Colonic mucosa (tissue), 4 donors: ENCODE results near the gene DNLZ. TPM values are rescaled to one million over a fixed set of nuclear protein-coding genes. Genes with fewer than 3 reads are reported as not detected.

Experiments used
- DNase-seq: peaks from one replicate; pipeline ENCODE4 v3.0.0-alpha.2; 2020
- H3K27ac ChIP-seq: fragments of 200-600 bp; one replicate; pipeline ENCODE4 v1.8.0; 2021
- H3K27me3 ChIP-seq: fragments of 200-600 bp; one replicate; pipeline ENCODE4 v1.8.0; 2021
- H3K36me3 ChIP-seq: fragments of 200-600 bp; one replicate; pipeline ENCODE4 v1.8.0; 2021
- H3K4me1 ChIP-seq: fragments of 200-600 bp; one replicate; pipeline ENCODE4 v1.8.0; 2021; ENCODE audit warnings: mild to moderate bottlenecking
- H3K4me3 ChIP-seq: fragments of 200-600 bp; one replicate; pipeline ENCODE4 v1.8.0; 2021
- H3K9ac ChIP-seq, 2 donors: one replicate each; pipeline ENCODE4 v1.7.0; 2013; ENCODE audit warnings: control low read depth in 2 of 2, low read depth in 2 of 2, low read length in 2 of 2
- H3K9me3 ChIP-seq: fragments of 200-600 bp; one replicate; pipeline ENCODE4 v1.8.0; 2021
- intact Hi-C: fragments of 100-400 bp; cut with DNase I; formaldehyde crosslinking; loops from one replicate; pipeline ENCODE4 v1.14.1; 2022
- total RNA-seq, 2 donors: library from RNA; stranded (reverse); fragmentation: NEBNext Ultra II Directional in 1 of 2; extraction: Animal tissue kit (Norgen Biotek cat#: 25700) in 1 of 2; gene quantifications; one replicate each; pipeline ENCODE4 v1.2.1, GENCODE V29; 2021
- TF ChIP-seq, protein P1 (sequence below): fragments of 200-600 bp; IDR thresholded peaks from one replicate; pipeline ENCODE4 v1.8.0; 2022; ENCODE audit warnings: antibody characterized with exemption, mild to moderate bottlenecking
- donor health status: healthy.
- donor health status: DM: no; HTN: no; CAD: no.
- donor health status: DM: no; HTN: no; CAD: no.

The DNLZ gene
- total RNA-seq, 2 donors from 2014 or later, result 10.0 to 10.8 TPM

GRCh38 chr9:136340356-136341041, 23.0 kb downstream of the DNLZ start:
- no peak overlapping the region for H3K27ac ChIP-seq
- H3K4me3 ChIP-seq, result no peak overlapping the region
- no peak overlapping the region for H3K9ac ChIP-seq
- no peaks in the 10 kb centered on the region for H3K27me3 ChIP-seq
- TF ChIP-seq, protein P1, sequence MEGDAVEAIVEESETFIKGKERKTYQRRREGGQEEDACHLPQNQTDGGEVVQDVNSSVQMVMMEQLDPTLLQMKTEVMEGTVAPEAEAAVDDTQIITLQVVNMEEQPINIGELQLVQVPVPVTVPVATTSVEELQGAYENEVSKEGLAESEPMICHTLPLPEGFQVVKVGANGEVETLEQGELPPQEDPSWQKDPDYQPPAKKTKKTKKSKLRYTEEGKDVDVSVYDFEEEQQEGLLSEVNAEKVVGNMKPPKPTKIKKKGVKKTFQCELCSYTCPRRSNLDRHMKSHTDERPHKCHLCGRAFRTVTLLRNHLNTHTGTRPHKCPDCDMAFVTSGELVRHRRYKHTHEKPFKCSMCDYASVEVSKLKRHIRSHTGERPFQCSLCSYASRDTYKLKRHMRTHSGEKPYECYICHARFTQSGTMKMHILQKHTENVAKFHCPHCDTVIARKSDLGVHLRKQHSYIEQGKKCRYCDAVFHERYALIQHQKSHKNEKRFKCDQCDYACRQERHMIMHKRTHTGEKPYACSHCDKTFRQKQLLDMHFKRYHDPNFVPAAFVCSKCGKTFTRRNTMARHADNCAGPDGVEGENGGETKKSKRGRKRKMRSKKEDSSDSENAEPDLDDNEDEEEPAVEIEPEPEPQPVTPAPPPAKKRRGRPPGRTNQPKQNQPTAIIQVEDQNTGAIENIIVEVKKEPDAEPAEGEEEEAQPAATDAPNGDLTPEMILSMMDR, result no peak
- no peaks in the 10 kb centered on the region for H3K4me1 ChIP-seq
- no peaks in the 10 kb centered on the region for H3K36me3 ChIP-seq
- intact Hi-C loops, result loop anchor here (10.0 kb wide), 1 partner anchor 64 kb away; the partner anchor contains the start of gene SNAPC4
- no peaks in the 10 kb centered on the region for H3K9me3 ChIP-seq
- DNase-seq, result no peak

GRCh38 chr9:136339958-136340310, 23.6 kb downstream of the DNLZ start:
- H3K9ac ChIP-seq, result no peak overlapping the region
- intact Hi-C loops, result loop anchor here (10.0 kb wide), 2 partner anchors 65 to 295 kb away; partner anchors contain the start of gene SNAPC4
- H3K36me3 ChIP-seq, result no peaks in the 10 kb centered on the region
- H3K9me3 ChIP-seq, result no peaks in the 10 kb centered on the region
- DNase-seq, result no peak
- H3K4me1 ChIP-seq, result no peaks in the 10 kb centered on the region
- TF ChIP-seq, protein P1, result no peak
- no peak overlapping the region for H3K4me3 ChIP-seq
- no peaks in the 10 kb centered on the region for H3K27me3 ChIP-seq
- no peak overlapping the region for H3K27ac ChIP-seq

DNA sequence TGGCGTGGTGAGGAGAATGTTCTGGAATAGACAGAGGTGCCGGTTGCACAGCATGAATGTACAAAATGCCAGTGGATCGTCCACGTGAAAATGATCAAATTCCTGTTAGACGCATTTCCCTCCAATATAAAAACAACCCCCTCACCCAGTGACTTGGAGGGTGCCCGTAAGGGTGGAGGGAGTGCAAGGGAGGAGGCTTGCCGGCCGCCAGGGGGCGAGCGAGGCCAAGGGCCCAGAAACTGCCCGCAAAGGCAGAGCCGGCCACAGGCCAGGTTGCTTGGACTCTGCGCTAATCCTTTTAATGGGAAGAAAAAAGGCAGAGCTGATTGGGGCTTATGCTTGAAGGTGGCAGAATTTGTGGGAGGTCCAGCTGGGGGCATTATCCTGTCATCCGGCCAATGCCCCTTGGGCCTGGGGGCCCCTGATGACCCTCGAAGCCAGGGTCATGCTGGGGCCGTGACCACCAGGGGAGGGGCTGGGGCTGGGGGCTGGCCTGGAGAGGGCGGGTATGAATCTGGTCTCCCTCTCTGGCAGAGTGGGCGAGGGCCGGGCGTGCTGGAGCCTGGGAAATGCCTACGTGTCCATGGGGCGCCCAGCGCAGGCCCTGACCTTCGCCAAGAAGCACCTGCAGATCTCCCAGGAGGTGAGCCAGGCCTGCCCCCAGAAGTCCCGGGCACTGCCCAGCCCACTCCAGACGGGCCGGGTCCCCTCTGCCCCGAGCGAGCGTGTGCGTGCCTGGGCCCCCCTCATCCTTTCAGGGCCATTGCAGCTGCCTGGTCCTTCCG, 24.2 kb downstream of the DNLZ start:
- no peaks in the 10 kb centered on the region for H3K36me3 ChIP-seq
- intact Hi-C loops, result loop anchor here (10.0 kb wide), 1 partner anchor 295 kb away; no protein-coding TSS in a partner anchor

GRCh38 chr9:136338511-136338910, 25.0 kb downstream of the DNLZ start:
- no peak for DNase-seq

More for the DNA sequence above, 24.2 kb downstream of the DNLZ start:
- peak; percentile 74 for DNase-seq
- no peak overlapping the region for H3K9ac ChIP-seq
- no peaks in the 10 kb centered on the region for H3K27me3 ChIP-seq
- H3K4me1 ChIP-seq, result no peaks in the 10 kb centered on the region
- no peaks in the 10 kb centered on the region for H3K9me3 ChIP-seq
- no peak overlapping the region for H3K4me3 ChIP-seq
- H3K27ac ChIP-seq, result no peak overlapping the region
- TF ChIP-seq, protein P1, result peak; percentile 89

More at GRCh38 chr9:136338511-136338910, 25.0 kb downstream of the DNLZ start:
- Histone ChIP-seq H3K27ac (no peak overlapping the region), H3K9me3 (no peaks in the 10 kb centered on the region), H3K9ac (no peak overlapping the region), H3K4me3 (no peak overlapping the region), H3K27me3 (no peaks in the 10 kb centered on the region), H3K4me1 (no peaks in the 10 kb centered on the region), H3K36me3 (no peaks in the 10 kb centered on the region)
- TF ChIP-seq, protein P1, result no peak
- intact Hi-C loops, result loop anchor here (10.0 kb wide), 1 partner anchor 296 kb away; no protein-coding TSS in a partner anchor
